ENCODE results near the gene PGD. TPM values are rescaled to one million over a fixed set of nuclear protein-coding genes. Genes with fewer than 3 reads are reported as not detected.

The PGD gene
- total and polyA plus RNA-seq, 4 experiments from 2014 or later, result 32.8 to 37.3 (median 36.6) TPM

Other genes starting within 250 kb of the PGD start
- gene KIF1B, start 188.5 kb upstream of the PGD start, total RNA-seq, result 10 to 100 TPM; 16.8 to 18.1 TPM
- 1 to 10 TPM; 1.3 to 4.7 TPM for gene KIF1B, start 188.5 kb upstream of the PGD start, polyA plus RNA-seq
- gene CENPS, start 31.4 kb downstream of the PGD start, total RNA-seq, result 1 to 10 TPM; 7.2 to 7.9 TPM
- 10 to 100 TPM in 1 of 2 donors, 1 to 10 TPM in 1; 6.4 to 14.6 TPM for gene CENPS, start 31.4 kb downstream of the PGD start, polyA plus RNA-seq
- gene CORT, start 51.0 kb downstream of the PGD start, total RNA-seq, result not detected
- gene CORT, start 51.0 kb downstream of the PGD start, polyA plus RNA-seq, result not detected
- gene DFFA, start 73.5 kb downstream of the PGD start, total RNA-seq, result 10 to 100 TPM; 22.4 to 25.3 TPM
- 10 to 100 TPM; 15.4 to 30.8 TPM for gene DFFA, start 73.5 kb downstream of the PGD start, polyA plus RNA-seq
- 10 to 100 TPM; 14.5 to 16.1 TPM for gene PEX14, start 75.9 kb downstream of the PGD start, total RNA-seq
- 1 to 10 TPM; 3.1 to 5.3 TPM for gene PEX14, start 75.9 kb downstream of the PGD start, polyA plus RNA-seq